Thoracic aorta (tissue), 2 donors: ENCODE data around the gene NCAM2. TPM values are rescaled to one million over a fixed set of nuclear protein-coding genes. Genes with fewer than 3 reads are reported as not detected.

Experiments used
- ATAC-seq: fragments of 150-250 bp; one replicate; pipeline ENCODE4 v1.8.0; 2017; ENCODE audit warnings: low read depth; ENCODE audit not compliant: insufficient number of reproducible peaks, low FRiP score
- DNase-seq: peaks from one replicate; pipeline ENCODE4 v3.0.0-alpha.2; 2020; ENCODE audit warnings: low spot score
- H3K27ac ChIP-seq, 2 donors: fragments of 200-600 bp; sonication (generic); 1 replicate in 1 of 2; 2 replicates in 1 of 2; pipeline ENCODE4 v1.5.1; 2016; ENCODE audit warnings: mild to moderate bottlenecking in 2 of 2, moderate library complexity in 2 of 2
- H3K27me3 ChIP-seq: fragments of 200-600 bp; sonication (generic); replicated peaks from 2 replicates; pipeline ENCODE4 v1.6.0; 2016; ENCODE audit warnings: mild to moderate bottlenecking; ENCODE audit not compliant: insufficient read depth
- H3K36me3 ChIP-seq: fragments of 200-600 bp; sonication (generic); one replicate; pipeline ENCODE4 v1.5.1; 2016
- H3K4me1 ChIP-seq, 2 donors: fragments of 200-600 bp; sonication (generic); 1 replicate in 1 of 2; 2 replicates in 1 of 2; pipeline versions ENCODE4 v1.5.1 to v1.6.0; 2016; ENCODE audit warnings: low read depth in 2 of 2, mild to moderate bottlenecking in 1 of 2; ENCODE audit not compliant: control insufficient read depth in 1 of 2
- H3K4me3 ChIP-seq: fragments of 200-600 bp; sonication (generic); 2 replicates; pipeline ENCODE4 v1.5.1; 2016; ENCODE audit warnings: mild to moderate bottlenecking
- H3K9me3 ChIP-seq: fragments of 200-600 bp; sonication (generic); 2 replicates; pipeline ENCODE4 v1.5.1; 2016
- total RNA-seq, 2 donors: library from RNA; depleted of rRNA; stranded (reverse); fragments of >200 nt; gene quantifications; one replicate each; pipeline versions ENCODE4 v1.1.0 to v1.2.3, GENCODE V29; 2016
- TF ChIP-seq, protein P1 (sequence below): fragments of 200-600 bp; sonication (generic); IDR thresholded peaks from one replicate; pipeline ENCODE4 v1.5.1; 2019; ENCODE audit warnings: antibody characterized with exemption

Gene NCAM2
- total RNA-seq, 2 donors from 2014 or later = 0.99 to 1.4 TPM

DNA sequence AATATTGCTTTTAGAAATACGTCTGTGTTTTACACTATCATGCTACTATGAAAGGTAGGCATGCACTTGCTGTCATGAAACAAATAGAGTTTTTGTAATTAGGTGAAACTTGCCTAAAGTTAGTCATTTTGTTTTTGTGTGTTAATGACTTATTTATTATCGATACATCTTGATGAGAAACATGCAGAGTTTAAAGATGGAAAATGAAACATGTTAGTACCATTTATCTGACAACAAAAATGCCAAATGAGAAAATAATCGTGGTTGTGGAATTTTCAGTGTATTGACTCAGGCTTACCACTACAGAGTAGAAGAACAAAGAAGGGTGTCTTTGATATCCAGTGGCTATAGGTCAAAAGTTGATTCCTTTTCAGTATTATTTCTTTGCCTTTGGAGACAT is 105.5 kb downstream of the NCAM2 start:
- no peaks in the 10 kb centered on the region for H3K9me3 ChIP-seq
- DNase-seq (no peak), ATAC-seq (no peak)
- H3K4me1 ChIP-seq = no peaks in the 10 kb centered on the region
- TF ChIP-seq, protein P1, sequence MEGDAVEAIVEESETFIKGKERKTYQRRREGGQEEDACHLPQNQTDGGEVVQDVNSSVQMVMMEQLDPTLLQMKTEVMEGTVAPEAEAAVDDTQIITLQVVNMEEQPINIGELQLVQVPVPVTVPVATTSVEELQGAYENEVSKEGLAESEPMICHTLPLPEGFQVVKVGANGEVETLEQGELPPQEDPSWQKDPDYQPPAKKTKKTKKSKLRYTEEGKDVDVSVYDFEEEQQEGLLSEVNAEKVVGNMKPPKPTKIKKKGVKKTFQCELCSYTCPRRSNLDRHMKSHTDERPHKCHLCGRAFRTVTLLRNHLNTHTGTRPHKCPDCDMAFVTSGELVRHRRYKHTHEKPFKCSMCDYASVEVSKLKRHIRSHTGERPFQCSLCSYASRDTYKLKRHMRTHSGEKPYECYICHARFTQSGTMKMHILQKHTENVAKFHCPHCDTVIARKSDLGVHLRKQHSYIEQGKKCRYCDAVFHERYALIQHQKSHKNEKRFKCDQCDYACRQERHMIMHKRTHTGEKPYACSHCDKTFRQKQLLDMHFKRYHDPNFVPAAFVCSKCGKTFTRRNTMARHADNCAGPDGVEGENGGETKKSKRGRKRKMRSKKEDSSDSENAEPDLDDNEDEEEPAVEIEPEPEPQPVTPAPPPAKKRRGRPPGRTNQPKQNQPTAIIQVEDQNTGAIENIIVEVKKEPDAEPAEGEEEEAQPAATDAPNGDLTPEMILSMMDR = no peak
- no peak overlapping the region for H3K4me3 ChIP-seq
- no peaks in the 10 kb centered on the region for H3K36me3 ChIP-seq
- H3K27ac ChIP-seq = no peak overlapping the region
- no peaks in the 10 kb centered on the region for H3K27me3 ChIP-seq

DNA sequence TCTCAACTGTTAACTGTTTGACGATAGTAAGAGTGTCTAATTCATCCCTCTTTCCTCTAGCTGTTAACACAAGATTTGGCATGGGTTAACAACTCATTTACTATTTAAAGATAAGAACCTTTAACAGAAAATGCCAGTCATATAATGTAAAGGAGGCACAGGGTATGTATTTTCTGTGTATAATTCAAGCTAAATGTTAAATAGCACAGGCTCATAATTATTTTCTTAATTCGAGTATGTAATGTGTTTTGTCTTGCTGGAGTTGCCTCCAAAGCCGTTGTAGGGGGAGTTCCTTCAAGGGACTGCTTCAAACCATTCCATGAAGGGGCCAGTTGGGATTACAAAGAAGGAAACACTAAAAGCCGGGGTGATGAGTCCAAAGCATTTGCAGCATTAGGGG is 111.5 kb downstream of the NCAM2 start:
- no peak for DNase-seq
- ATAC-seq = no peak
- Histone ChIP-seq H3K27ac (no peak overlapping the region), H3K36me3 (no peaks in the 10 kb centered on the region), H3K4me3 (no peak overlapping the region), H3K27me3 (no peaks in the 10 kb centered on the region), H3K9me3 (no peaks in the 10 kb centered on the region), H3K4me1 (no peaks in the 10 kb centered on the region)
- TF ChIP-seq, protein P1 = no peak

DNA sequence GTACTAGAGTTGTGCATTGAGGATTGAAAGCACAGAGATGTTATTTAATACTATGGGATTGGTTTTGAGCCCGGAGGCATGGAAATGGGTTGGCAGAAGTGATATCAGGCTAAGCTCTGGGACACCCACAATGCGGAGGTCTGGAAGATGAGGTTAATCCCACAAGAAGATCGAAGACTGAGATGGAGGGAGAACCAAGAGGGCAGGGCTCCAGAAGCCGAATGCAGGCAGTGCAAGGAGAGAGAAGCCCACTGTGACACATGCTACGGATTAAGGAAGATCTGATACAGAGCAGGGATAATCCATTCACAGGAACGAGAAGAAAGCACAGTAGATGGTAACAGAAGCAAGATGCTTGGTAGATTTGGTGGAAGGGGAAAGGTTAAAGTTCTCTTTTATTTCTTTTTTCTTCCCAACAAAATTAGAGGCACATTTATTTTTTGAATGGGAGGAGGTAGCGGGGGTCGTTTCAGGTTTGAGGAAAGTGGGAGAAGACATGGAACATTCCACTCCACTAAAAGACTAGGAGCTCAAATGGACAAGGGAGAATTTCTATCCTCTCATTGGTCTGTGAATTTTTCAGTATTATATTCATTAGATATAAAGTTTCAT is 113.2 kb downstream of the NCAM2 start:
- Histone ChIP-seq H3K4me1 (no peaks in the 10 kb centered on the region), H3K27ac (no peak overlapping the region), H3K27me3 (no peaks in the 10 kb centered on the region), H3K36me3 (no peaks in the 10 kb centered on the region), H3K9me3 (no peaks in the 10 kb centered on the region), H3K4me3 (no peak overlapping the region)
- ATAC-seq = no peak
- DNase-seq = no peak
- TF ChIP-seq, protein P1 = no peak

GRCh38 chr21:21114461-21114860 is 116.3 kb downstream of the NCAM2 start:
- Histone ChIP-seq H3K27ac (no peak overlapping the region), H3K4me3 (no peak overlapping the region), H3K9me3 (no peaks in the 10 kb centered on the region), H3K27me3 (no peaks in the 10 kb centered on the region), H3K36me3 (no peaks in the 10 kb centered on the region), H3K4me1 (no peaks in the 10 kb centered on the region)
- TF ChIP-seq, protein P1 = no peak
- ATAC-seq (no peak), DNase-seq (no peak)

GRCh38 chr21:21119091-21119490 is 120.9 kb downstream of the NCAM2 start:
- no peak overlapping the region for H3K27ac ChIP-seq
- no peaks in the 10 kb centered on the region for H3K9me3 ChIP-seq
- no peaks in the 10 kb centered on the region for H3K4me1 ChIP-seq
- H3K27me3 ChIP-seq = no peaks in the 10 kb centered on the region
- DNase-seq (no peak), ATAC-seq (no peak)
- no peak overlapping the region for H3K4me3 ChIP-seq
- H3K36me3 ChIP-seq = no peaks in the 10 kb centered on the region
- TF ChIP-seq, protein P1 = no peak
